ENCODE results near the gene CLEC4M.

- TF ChIP-seq CTCF (IDR thresholded peaks at IDR 0.05) (no peak), POLR2A (IDR thresholded peaks at IDR 0.05) (no peak)
These were observed 42.7 kb upstream of the CLEC4M start for GRCh38 chr19:7720351-7720750.

All from testis (tissue), 2 donors.